HG03103 (cell line): ENCODE results near the gene APOA4.
A peak's percentile ranks its signal among the peaks of the same experiment; 100 is the strongest.
"Not testable (repeated sequence)": the region's sequence is repeated elsewhere in the genome, so short reads cannot be mapped to it uniquely, and the experiment has no call there.

Experiments
- ATAC-seq: cut with Tn5 transposase; IDR thresholded peaks from one replicate; pipeline ENCODE4 v1.9.1; 2021; ENCODE audit warnings: low read depth; ENCODE audit not compliant: unreplicated experiment

The APOA4 gene

DNA sequence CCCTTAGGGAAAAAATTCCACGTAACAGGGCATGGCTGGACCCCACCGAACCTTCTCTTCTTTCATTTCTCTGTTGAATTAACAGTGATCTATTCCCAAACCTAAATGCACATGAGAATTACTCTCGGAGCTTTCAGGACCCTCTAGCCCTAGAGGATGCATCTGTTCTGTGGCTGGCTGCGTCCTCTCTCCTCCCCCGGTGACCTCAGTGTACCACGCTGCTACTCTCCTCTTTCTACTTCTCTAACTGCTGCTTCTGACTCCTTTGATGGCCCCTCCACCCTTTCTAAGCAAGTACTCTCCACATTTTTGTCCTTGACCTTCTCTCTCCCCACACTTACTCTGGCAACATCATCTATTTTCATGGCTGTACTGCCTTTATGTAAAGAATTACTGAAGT lies 26.4 kb upstream of the APOA4 start:
- no peak for ATAC-seq

DNA sequence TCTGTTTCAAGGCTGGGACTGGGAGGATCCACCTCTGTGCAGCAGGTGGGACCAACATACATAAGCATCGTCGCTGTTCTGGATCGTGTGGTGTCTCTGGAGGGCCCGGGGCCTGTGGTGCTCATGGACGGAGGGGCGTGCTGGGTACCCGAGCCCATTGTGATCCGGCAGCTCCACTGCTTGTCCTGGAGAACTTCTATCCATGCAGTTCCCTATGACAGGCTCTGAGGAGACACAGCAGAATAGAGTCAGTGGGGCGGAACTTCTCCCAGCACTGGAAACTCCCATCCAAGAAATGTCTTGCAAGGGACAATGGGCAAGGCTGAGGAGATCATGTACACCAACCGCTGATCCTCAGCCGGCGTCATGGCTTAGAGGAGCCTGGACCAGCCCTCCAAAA lies 26.0 kb upstream of the APOA4 start:
- ATAC-seq, result no peak

- ATAC-seq, result no peak
These were observed 24.5 kb upstream of the APOA4 start for GRCh38 chr11:116847612-116848011.

GRCh38 chr11:116844722-116845121 lies 21.6 kb upstream of the APOA4 start:
- no peak for ATAC-seq

DNA sequence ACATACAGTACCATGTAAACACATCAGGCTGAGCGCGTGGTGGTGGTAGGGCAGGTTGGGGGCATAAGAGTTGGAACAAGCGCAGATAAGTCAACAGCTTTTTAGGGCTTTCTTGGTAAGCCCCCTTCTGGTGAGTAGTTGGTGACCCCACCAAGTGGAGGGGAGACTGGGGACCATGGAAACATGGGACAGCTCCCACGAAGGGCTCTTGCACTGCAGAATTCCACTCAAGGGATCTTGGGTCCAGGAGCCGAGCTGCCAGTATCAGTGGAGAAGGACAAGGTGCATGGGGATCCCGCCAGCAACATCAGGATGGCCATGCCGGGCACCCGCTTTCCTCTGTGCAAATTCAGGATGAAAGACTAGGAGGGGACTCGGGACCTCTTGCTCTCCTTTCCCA lies 20.6 kb upstream of the APOA4 start:
- ATAC-seq, result no peak

DNA sequence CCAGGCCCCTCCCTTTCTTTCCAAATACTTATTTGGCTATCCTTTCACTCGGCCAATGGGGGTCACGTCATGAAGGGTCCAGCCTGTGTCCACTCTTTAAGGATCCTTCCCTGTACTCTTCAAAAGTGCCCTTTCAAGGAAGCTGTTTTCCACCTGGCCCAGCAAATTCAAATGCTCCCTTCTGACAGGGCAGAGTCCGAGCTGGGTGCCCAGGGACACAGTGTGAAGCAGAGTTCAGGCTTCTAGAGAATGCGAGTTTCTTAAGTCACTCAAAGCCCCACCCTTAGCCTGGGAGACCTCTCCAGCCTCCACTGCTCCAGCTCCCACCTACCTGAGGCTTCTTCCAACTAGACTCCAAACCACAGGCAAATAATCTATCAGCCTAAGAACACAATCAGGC lies 19.8 kb upstream of the APOA4 start:
- ATAC-seq, result no peak

DNA sequence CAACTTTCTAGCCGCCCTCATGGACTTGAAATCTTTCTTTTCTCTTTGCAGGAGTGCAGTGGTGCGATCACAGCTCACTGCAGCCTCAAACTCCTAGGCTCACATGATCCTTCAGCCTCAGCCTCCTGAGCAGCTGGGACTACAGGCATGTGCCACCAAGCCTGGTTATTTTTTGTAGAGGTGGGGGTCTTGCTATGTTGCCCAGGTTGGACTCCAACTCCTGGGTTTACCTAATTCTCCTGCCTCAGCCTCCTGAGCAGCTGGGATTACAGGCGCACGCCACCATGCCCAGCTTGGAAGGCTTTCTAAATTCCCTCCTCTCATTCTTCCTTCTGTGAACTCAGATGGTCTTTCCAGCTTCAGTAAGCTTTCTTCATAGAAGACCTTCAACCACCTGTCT lies 19.0 kb upstream of the APOA4 start:
- no peak for ATAC-seq

DNA sequence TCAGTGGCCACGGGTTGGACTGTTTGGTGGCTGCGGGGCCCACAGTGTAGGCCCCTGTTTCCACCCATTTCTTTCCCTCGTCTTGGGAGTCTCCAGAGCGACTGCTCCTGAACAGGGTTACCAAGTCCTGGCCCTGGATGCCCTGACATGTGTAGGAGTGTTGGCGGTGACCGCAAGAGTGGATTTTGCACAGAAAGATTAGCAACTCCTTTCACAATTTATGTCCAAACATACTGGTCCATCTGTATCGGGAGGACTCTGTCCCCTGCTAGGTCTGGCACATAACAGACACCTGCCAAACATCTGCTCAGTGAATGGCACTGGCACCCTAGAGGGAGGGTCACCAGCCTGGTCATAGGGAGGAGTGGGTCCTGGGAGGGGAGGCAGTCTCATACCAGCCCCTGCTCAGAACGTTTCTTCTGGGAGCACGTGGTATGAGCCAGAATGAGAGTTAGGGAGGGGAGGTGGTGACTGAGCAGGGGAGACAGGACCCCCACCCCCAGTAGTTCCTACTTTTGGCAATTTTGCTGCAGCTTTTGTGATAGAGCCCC lies 17.7 kb upstream of the APOA4 start:
- no peak for ATAC-seq

- ATAC-seq, result no peak
These were observed 17.2 kb upstream of the APOA4 start for GRCh38 chr11:116840224-116840745.

- ATAC-seq, result no peak
These were observed 15.4 kb upstream of the APOA4 start for GRCh38 chr11:116838321-116839084.

DNA sequence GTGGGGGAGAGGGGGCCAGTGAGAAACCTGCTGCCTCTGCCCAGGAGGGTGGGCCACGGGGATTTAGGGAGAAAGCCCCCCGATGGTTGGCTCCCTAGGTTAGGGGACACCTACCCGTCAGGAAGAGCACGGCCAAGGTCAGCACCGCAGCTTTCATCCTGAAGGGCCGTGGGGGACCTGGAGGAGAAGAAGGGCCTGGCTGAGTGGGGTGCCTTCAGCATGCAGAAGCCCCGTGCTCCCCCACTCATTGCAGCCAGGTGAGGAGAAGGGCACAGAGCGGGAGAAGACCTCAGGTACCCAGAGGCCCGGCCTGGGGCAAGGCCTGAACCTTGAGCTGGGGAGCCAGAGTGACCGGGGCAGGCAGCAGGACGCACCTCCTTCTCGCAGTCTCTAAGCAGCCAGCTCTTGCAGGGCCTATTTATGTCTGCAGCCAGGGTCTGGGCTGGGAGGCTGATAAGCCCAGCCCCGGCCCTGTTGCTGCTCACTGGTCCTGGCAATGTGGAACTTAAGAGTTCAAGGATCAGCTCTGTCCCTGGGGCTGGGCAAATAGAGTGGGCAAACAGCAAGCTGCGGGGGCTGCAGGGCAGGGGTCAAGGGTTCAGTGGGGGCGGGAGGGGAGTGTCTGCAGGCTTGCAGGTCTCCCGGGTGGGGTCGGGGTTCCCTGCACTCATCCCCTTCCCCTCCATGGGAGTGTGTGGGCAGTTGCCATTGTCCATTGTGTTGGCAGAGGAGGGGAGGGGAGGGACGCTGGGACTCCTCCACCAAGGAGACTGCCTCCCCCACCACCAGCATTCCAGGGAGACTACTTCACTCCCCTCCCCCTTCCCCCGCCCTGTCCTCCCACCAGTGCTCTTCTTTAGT lies 14.4 kb upstream of the APOA4 start, which contains the start of gene APOA1:
TSS of gene APOA1 (minus strand) at position 392 of the 861 bp plus-strand sequence. CDS start at position 157, 235 bp downstream.
- ATAC-seq, result no peak

DNA sequence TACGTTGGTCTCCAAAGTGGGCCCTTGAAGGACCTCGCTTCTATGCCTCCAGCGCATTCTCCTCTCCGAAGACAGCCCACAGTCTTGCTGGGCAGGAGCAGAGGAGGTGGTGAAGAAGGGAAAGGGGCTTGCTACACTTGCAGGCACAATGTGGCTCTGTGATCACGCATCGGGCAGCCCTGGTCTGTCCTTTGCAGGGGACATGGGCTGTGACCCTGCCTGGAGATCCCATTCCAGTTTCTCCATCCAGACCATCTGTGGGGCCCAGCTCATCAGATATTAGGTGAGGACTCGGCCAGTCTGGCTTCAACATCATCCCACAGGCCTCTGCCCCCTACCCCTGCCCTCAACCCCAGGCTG lies 13.5 kb upstream of the APOA4 start:
- no peak for ATAC-seq

DNA sequence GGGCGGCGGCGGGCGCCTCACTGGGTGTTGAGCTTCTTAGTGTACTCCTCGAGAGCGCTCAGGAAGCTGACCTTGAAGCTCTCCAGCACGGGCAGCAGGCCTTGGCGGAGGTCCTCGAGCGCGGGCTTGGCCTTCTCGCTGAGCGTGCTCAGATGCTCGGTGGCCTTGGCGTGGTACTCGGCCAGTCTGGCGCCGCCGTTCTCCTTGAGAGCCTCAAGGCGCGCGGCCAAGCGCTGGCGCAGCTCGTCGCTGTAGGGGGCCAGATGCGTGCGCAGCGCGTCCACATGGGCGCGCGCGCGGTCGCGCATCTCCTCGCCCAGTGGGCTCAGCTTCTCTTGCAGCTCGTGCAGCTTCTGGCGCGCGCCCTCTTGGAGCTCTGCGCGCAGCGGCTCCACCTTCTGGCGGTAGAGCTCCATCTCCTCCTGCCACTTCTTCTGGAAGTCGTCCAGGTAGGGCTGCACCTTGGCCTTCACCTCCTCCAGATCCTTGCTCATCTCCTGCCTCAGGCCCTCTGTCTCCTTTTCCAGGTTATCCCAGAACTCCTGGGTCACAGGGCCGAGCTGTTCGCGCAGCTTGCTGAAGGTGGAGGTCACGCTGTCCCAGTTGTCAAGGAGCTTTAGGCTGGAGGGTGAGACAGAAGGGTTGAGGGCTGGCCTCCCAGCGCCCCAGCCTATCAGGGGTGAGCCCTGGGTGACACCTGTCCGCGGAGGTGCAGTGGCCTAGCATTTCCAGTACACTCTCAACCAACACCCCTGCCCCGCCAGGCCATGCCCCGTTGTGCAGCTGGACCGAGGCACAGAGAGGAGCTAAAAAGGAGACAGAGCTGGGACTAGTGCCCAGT lies 12.9 kb upstream of the APOA4 start:
- peak; percentile 57 for ATAC-seq

DNA sequence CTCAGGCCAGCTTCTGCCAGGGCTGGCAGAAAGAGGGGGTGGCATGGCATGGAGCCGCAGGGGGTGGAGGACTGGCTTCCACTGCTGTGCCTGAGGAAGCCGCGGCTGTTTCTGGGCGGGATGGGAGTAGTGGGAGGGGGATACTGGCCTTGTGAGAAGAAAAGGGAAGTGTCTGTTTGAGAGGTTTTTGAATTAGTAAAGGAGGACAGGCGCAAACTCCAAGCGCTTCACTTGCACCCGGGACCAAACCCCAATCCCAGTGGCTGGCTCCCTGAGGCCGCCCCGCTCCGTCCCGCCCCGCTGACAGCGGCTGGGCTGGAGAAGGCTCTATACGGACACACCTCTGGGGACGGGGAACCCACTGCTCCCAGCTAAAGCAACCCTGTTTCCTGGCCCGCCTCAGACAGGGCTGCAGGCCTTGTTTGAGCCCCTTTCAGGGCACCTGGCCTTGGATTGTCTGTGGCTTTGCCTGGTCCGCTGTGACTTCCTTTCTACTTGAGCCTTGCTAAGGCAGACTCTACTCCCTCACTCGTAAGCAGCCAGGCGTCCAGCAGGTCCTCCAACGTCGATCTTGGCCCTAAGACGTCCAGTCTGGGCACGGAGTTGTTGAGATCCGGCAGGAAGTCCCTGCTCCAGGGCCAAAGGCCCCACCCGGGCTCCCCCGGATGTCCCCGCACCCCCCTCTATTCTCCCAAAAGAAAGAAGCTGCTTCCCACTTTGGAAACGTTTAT lies 12.1 kb upstream of the APOA4 start:
- ATAC-seq, result peak; percentile 10

- not testable (repeated sequence) for ATAC-seq
These were observed 11.5 kb upstream of the APOA4 start for GRCh38 chr11:116834535-116835041.

- no peak for ATAC-seq
These were observed 10.9 kb upstream of the APOA4 start for GRCh38 chr11:116833816-116834534.

DNA sequence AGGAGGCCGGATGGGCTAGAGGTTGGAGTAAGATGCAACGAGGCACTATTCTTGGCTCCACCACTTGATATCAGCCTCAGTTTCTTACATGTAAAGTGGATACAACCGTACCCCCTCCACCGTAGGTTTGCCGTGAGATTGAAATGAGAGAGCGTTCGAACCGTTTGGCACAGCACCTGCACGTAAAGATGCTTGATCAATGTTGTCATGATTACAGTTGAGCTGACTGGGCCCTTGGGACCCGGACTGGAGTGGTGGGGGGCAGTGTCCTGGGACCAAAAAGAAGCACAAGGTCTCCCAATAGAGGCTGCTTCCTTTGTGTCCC lies 10.3 kb upstream of the APOA4 start:
- ATAC-seq, result no peak

- ATAC-seq, result no peak
These were observed 9.5 kb upstream of the APOA4 start for GRCh38 chr11:116832350-116833290.
